ENCODE results near the gene MYO1B. TPM values are rescaled to one million over a fixed set of nuclear protein-coding genes. Genes with fewer than 3 reads are reported as not detected.

Gene MYO1B
- polyA plus RNA-seq, 3 donors = 0.01 TPM; not detected in 2

- WGBS (ENCODE audit: insufficient coverage) = no CpG with 5 or more reads among the region's 1 CpG
- H3K4me3 ChIP-seq (replicated peaks in 1 of 3; ENCODE audit: low read depth in 2 of 3, low read length in 3 of 3) = no peak overlapping the region
- Mint-ChIP-seq H3K27me3 (ENCODE audit: low read depth in 3 of 3) (no peaks in the 10 kb centered on the region), H3K27ac (no peak overlapping the region), H3K36me3 (no peaks in the 10 kb centered on the region), H3K4me1 (peaks cover 10% of the 10 kb centered on the region), H3K4me3 (no peak overlapping the region), H3K9me3 (no peaks in the 10 kb centered on the region)
- H3K27me3 ChIP-seq (ENCODE audit: control insufficient read depth in 2 of 2, insufficient read depth in 2 of 2, low read length in 2 of 2) = no peaks in the 10 kb centered on the region
- intact Hi-C loops (cut with micrococcal nuclease) = no loop called here
- no peaks in the 10 kb centered on the region for H3K79me2 ChIP-seq (ENCODE audit: insufficient read depth, low read length)
- no peaks in the 10 kb centered on the region for H4K20me1 ChIP-seq (ENCODE audit: insufficient read depth, low read length)
- no peaks in the 10 kb centered on the region for H3K9me3 ChIP-seq (replicated peaks in 1 of 2; ENCODE audit: control insufficient read depth in 1 of 2, insufficient read depth in 1 of 2, low read length in 2 of 2)
- TF ChIP-seq, protein P1, sequence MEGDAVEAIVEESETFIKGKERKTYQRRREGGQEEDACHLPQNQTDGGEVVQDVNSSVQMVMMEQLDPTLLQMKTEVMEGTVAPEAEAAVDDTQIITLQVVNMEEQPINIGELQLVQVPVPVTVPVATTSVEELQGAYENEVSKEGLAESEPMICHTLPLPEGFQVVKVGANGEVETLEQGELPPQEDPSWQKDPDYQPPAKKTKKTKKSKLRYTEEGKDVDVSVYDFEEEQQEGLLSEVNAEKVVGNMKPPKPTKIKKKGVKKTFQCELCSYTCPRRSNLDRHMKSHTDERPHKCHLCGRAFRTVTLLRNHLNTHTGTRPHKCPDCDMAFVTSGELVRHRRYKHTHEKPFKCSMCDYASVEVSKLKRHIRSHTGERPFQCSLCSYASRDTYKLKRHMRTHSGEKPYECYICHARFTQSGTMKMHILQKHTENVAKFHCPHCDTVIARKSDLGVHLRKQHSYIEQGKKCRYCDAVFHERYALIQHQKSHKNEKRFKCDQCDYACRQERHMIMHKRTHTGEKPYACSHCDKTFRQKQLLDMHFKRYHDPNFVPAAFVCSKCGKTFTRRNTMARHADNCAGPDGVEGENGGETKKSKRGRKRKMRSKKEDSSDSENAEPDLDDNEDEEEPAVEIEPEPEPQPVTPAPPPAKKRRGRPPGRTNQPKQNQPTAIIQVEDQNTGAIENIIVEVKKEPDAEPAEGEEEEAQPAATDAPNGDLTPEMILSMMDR (IDR thresholded peaks at IDR 0.05) = no peak
- no peak overlapping the region for H3K4me2 ChIP-seq (replicated peaks; ENCODE audit: extremely low read depth, low read length, poor library complexity, severe bottlenecking)
- no peak overlapping the region for H3K27ac ChIP-seq (ENCODE audit: low read depth in 1 of 2, low read length in 2 of 2)
- H3K9ac ChIP-seq (ENCODE audit: insufficient read depth, low read length, poor library complexity, severe bottlenecking) = no peak overlapping the region
- no peak overlapping the region for H2AFZ ChIP-seq (ENCODE audit: insufficient read depth, low read depth, low read length, poor library complexity, severe bottlenecking)
- no peaks in the 10 kb centered on the region for H3K4me1 ChIP-seq (ENCODE audit: control insufficient read depth in 1 of 2, insufficient read depth in 2 of 2, low read length in 2 of 2)
- no peak for DNase-seq
- no peaks in the 10 kb centered on the region for H3K36me3 ChIP-seq (replicated peaks in 1 of 2; ENCODE audit: control insufficient read depth in 1 of 2, insufficient read depth in 2 of 2, low read length in 2 of 2)
Measured at GRCh38 chr2:191404568-191404991, 159.4 kb downstream of the MYO1B start.

DNA sequence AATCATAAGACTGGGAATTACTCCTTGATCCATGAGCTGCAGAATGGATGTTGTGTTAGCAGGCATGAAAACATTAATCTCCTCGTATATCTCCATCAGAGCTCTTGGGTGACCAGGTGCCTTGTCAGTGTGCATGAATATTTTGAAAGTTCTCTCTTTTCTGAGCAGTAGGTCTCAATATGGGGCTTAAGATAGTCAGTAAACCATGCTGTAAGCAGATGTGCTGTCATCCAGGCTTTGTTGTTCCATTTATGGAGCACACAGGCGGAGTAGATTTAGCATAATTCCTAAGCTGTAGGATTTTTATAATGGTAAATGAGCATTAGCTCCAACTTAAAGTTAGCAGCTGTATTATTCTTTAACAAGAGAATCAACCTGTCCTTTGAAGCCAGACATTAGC, 160.3 kb downstream of the MYO1B start:
- Mint-ChIP-seq H3K9me3 (no peaks in the 10 kb centered on the region), H3K36me3 (no peaks in the 10 kb centered on the region)

More for the DNA sequence above, 160.3 kb downstream of the MYO1B start:
- WGBS (ENCODE audit: insufficient coverage) = no CpG with 5 or more reads among the region's 2 CpGs
- Histone ChIP-seq H3K36me3 (replicated peaks in 1 of 2; ENCODE audit: control insufficient read depth in 1 of 2, insufficient read depth in 2 of 2, low read length in 2 of 2) (no peaks in the 10 kb centered on the region), H3K4me1 (ENCODE audit: control insufficient read depth in 1 of 2, insufficient read depth in 2 of 2, low read length in 2 of 2) (no peaks in the 10 kb centered on the region), H3K27me3 (ENCODE audit: control insufficient read depth in 2 of 2, insufficient read depth in 2 of 2, low read length in 2 of 2) (no peaks in the 10 kb centered on the region), H3K4me3 (replicated peaks in 1 of 3; ENCODE audit: low read depth in 2 of 3, low read length in 3 of 3) (no peak overlapping the region), H3K79me2 (ENCODE audit: insufficient read depth, low read length) (no peaks in the 10 kb centered on the region), H3K9ac (ENCODE audit: insufficient read depth, low read length, poor library complexity, severe bottlenecking) (no peak overlapping the region), H3K9me3 (replicated peaks in 1 of 2; ENCODE audit: control insufficient read depth in 1 of 2, insufficient read depth in 1 of 2, low read length in 2 of 2) (no peaks in the 10 kb centered on the region), H2AFZ (ENCODE audit: insufficient read depth, low read depth, low read length, poor library complexity, severe bottlenecking) (no peak overlapping the region), H3K4me2 (replicated peaks; ENCODE audit: extremely low read depth, low read length, poor library complexity, severe bottlenecking) (no peak overlapping the region), H3K27ac (ENCODE audit: low read depth in 1 of 2, low read length in 2 of 2) (no peak overlapping the region), H4K20me1 (ENCODE audit: insufficient read depth, low read length) (no peaks in the 10 kb centered on the region)
- H3K4me3 Mint-ChIP-seq = no peak overlapping the region
- H3K27ac Mint-ChIP-seq = no peak overlapping the region
- DNase-seq = no peak
- TF ChIP-seq, protein P1 (IDR thresholded peaks at IDR 0.05) = no peak
- intact Hi-C loops (cut with micrococcal nuclease) = no loop called here
- no peaks in the 10 kb centered on the region for H3K27me3 Mint-ChIP-seq (ENCODE audit: low read depth in 3 of 3)
- peaks cover 10% of the 10 kb centered on the region for H3K4me1 Mint-ChIP-seq

Measured in CD14-positive monocyte (primary cell).